A549 (cell line): ENCODE results near the gene ATP13A1. TPM values are rescaled to one million over a fixed set of nuclear protein-coding genes. Genes with fewer than 3 reads are reported as not detected.
"Not testable (repeated sequence)": the region's sequence is repeated elsewhere in the genome, so short reads cannot be mapped to it uniquely, and the experiment has no call there.

ENCODE experiments used
- ATAC-seq, 2 experiments: fragments of 200-7000 bp in 1 of 2; fragments of >200 bp in 1 of 2; cut with Nextera tagmentation in 1 of 2; cut with Tn5 transposase in 1 of 2; 3 replicates each; pipeline versions ENCODE4 v1.8.0 to v1.9.1; 2018 to 2020; ENCODE audit warnings: mild to moderate bottlenecking in 1 of 2, moderate library complexity in 1 of 2
- CTCF ChIA-PET: fragments of 300-600 bp; sonication (Branson Sonifier 250); formaldehyde crosslinking; extraction: SDS; loops from one replicate; lab custom pipeline; 2021; ENCODE audit warnings: antibody characterized with exemption, inconsistent platforms; lab: Yijun Ruan, JAX
- POLR2A ChIA-PET: fragments of 350-600 bp; formaldehyde crosslinking; extraction: SDS; loops from one replicate; lab custom pipeline; 2021; ENCODE audit warnings: antibody characterized with exemption, inconsistent platforms; lab: Yijun Ruan, JAX
- DNase-seq, 2 experiments: peaks; one replicate each; pipeline versions ENCODE4 v3.0.0 to v3.0.0-alpha.2; 2011 to 2016; ENCODE audit warnings: low read depth in 1 of 2, low spot score in 1 of 2
- FAIRE-seq: peaks from 2 replicates; lab custom pipeline; 2011; peaks lifted over from hg19 to GRCh38; lab: Jason Lieb, UNC
- H3K27ac ChIP-seq, 2 experiments: fragments of >200 bp; sonication (Bioruptor Twin); formaldehyde crosslinking; 3 replicates each; pipeline ENCODE4 v1.5.1; 2016 to 2017
- H3K4me1 ChIP-seq: fragments of >200 bp; sonication (Bioruptor Twin); formaldehyde crosslinking; 3 replicates; pipeline ENCODE4 v1.6.1; 2016
- H3K4me2 ChIP-seq: fragments of >200 bp; sonication (Bioruptor Twin); formaldehyde crosslinking; 3 replicates; pipeline ENCODE4 v1.6.1; 2016
- H3K4me3 ChIP-seq: fragments of >200 bp; sonication (Bioruptor Twin); formaldehyde crosslinking; 3 replicates; pipeline ENCODE4 v1.5.1; 2016
- H3K9me3 ChIP-seq: fragments of >200 bp; sonication (Bioruptor Twin); formaldehyde crosslinking; 3 replicates; pipeline ENCODE4 v1.6.1; 2016
- BHLHE40 ChIP-seq: IDR thresholded peaks from 2 replicates; pipeline ENCODE4 v1.6.1; 2012; ENCODE audit warnings: low read depth, low read length, inconsistent platforms
- CHD2 ChIP-seq: fragments of 150-350 bp; IDR thresholded peaks from 2 replicates; pipeline ENCODE4 v1.6.1; 2014; ENCODE audit warnings: low read length; ENCODE audit not compliant: partially characterized antibody
- CHD4 ChIP-seq: fragments of 200-600 bp; sonication (generic); IDR thresholded peaks from 2 replicates; pipeline ENCODE4 v1.6.1; 2016; ENCODE audit warnings: antibody characterized with exemption, mild to moderate bottlenecking, borderline replicate concordance
- EHMT2 ChIP-seq: fragments of 200-600 bp; sonication (generic); IDR thresholded peaks from 2 replicates; pipeline ENCODE4 v1.6.1; 2016; ENCODE audit warnings: antibody characterized with exemption, low read depth, mild to moderate bottlenecking, moderate library complexity
- ESRRA ChIP-seq: fragments of 150-350 bp; IDR thresholded peaks from 2 replicates; pipeline ENCODE4 v1.6.1; 2014; ENCODE audit warnings: mild to moderate bottlenecking, low read length, borderline replicate concordance
- FOSB ChIP-seq: fragments of 250-450 bp; sonication (Bioruptor Pico); IDR thresholded peaks from 2 replicates; pipeline ENCODE4 v1.5.0; 2020; ENCODE audit warnings: mild to moderate bottlenecking, moderate library complexity
- MAFK ChIP-seq: fragments of 450-650 bp; IDR thresholded peaks from 2 replicates; pipeline ENCODE4 v1.6.1; 2014; ENCODE audit not compliant: partially characterized antibody
- PBX3 ChIP-seq: IDR thresholded peaks from 2 replicates; pipeline ENCODE4 v1.6.1; 2012
- PHF8 ChIP-seq: fragments of 200-600 bp; sonication (generic); IDR thresholded peaks from 2 replicates; pipeline ENCODE4 v1.6.1; 2016; ENCODE audit warnings: low read depth, mild to moderate bottlenecking, antibody characterized with exemption, moderate library complexity, borderline replicate concordance
- REST ChIP-seq: fragments of 200-600 bp; sonication (generic); IDR thresholded peaks from 2 replicates; pipeline ENCODE4 v1.6.1; 2016; ENCODE audit warnings: antibody characterized with exemption, mild to moderate bottlenecking, moderate library complexity
- RNF2 ChIP-seq: fragments of 200-600 bp; sonication (generic); IDR thresholded peaks from 2 replicates; pipeline ENCODE4 v1.6.1; 2016; ENCODE audit warnings: low read depth, mild to moderate bottlenecking, antibody characterized with exemption, moderate library complexity, borderline replicate concordance
- SMC3 ChIP-seq: fragments of >200 bp; sonication (Bioruptor Twin); formaldehyde crosslinking; IDR thresholded peaks from 3 replicates; pipeline ENCODE4 v1.6.1; 2018; ENCODE audit warnings: inconsistent platforms
- ZC3H11A ChIP-seq: fragments of 450-650 bp; IDR thresholded peaks from 2 replicates; pipeline ENCODE4 v1.6.1; 2014; ENCODE audit warnings: antibody characterized with exemption, mild to moderate bottlenecking
- ZNF302 ChIP-seq: fragments of 250-450 bp; sonication (Bioruptor Pico); IDR thresholded peaks from 2 replicates; pipeline ENCODE4 v1.9.0; 2021; ENCODE audit warnings: inconsistent platforms, mild to moderate bottlenecking, moderate library complexity
- ZSCAN20 ChIP-seq: fragments of 250-450 bp; sonication (Bioruptor Pico); IDR thresholded peaks from 2 replicates; pipeline ENCODE4 v1.8.0; 2022; ENCODE audit warnings: mild to moderate bottlenecking, moderate library complexity
- WGBS: methylation state at CpG from one replicate; pipeline ENCODE4 v1.1.6; 2017; ENCODE audit errors: missing lambda C conversion rate; 5-methylcytosine and 5-hydroxymethylcytosine counted together
- polyA plus RNA-seq, 4 experiments: library from polyadenylated mRNA; depleted of rRNA in 3 of 4; stranded (reverse); fragments of >200 nt; fragmentation: RNase III in 1 of 4; extraction: RNeasy Plus Mini Kit Qiagen cat#74134 plus additional on column Dnase treatment in 1 of 4; gene quantifications; 2 replicates in 3 of 4; 3 replicates in 1 of 4; pipeline ENCODE4 v1.2.3, GENCODE V29; 2011 to 2017
- TF ChIP-seq, protein P1 (sequence below): fragments of 250-450 bp; sonication (Bioruptor Pico); IDR thresholded peaks from 2 replicates; pipeline ENCODE4 v1.5.0; 2021; ENCODE audit warnings: mild to moderate bottlenecking, moderate library complexity, borderline replicate concordance

ATP13A1 gene
- polyA plus RNA-seq, 2 of the 4 experiments (the other 2 are of a cell fraction), result 10.8 to 30.1 TPM

DNA sequence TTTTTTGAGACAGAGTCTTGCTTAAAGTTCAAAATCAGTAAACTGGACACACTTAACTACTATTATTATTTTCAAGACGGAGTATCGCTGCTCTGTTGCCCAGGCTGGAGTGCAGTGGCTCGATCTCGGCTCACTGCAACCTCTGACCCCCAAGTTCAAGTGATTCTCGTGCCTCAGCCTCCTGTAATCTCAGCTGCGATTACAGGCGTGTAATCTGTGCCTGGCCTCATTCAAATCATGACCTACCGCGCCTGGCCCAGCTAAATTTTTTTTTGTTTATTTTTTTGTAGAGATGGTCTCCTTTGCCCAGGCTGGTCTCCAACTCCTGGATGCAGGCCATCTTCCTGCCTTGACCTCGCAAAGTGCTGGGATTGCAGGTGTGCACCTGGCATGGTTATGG lies 28.2 kb upstream of the ATP13A1 start (continued):
- TF ChIP-seq MAFK (no peak), ZNF302 (CRISPR knock-in tag) (no peak), CHD2 (no peak), EHMT2 (no peak), RNF2 (no peak), PHF8 (no peak)

DNA sequence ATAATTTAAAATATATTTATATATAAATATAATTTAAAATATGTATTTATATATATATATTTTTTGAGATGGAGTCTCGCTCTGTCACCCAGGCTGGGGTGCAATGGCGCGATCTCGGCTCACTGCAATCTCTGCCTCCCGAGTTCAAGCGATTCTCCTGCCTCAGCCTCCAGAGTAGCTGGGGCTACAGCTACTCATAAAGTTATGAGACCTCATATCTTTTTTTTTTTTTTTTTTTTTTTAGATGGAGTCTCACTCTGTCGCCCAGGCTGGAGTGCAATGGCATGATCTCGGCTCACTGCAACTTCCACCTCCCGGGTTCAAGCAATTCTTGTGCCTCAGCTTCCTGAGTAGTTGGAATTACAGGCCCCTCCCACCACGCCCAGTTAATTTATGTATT lies 25.5 kb upstream of the ATP13A1 start:
- ATAC-seq, H3K27ac ChIP-seq, DNase-seq, POLR2A ChIA-PET, H3K4me3 ChIP-seq, H3K4me1 ChIP-seq, H3K9me3 ChIP-seq, FAIRE-seq, H3K4me2 ChIP-seq: not testable (repeated sequence)
- WGBS, result 65% methylated on average over 10 of the region's 10 CpGs
- CTCF ChIA-PET, result interaction anchor here (0.6 kb wide), 1 partner anchor 574 kb away, joined by 3 read pairs; no protein-coding TSS in a partner anchor

- no peak overlapping the region for H3K4me3 ChIP-seq
- H3K4me1 ChIP-seq, result no peaks in the 10 kb centered on the region
- no peak for DNase-seq
- TF ChIP-seq ZSCAN20 (CRISPR knock-in tag), result no peak
- TF ChIP-seq SMC3, result no peak
- TF ChIP-seq PBX3, result no peak
- H3K27ac ChIP-seq, result no peak overlapping the region
- H3K4me2 ChIP-seq, result no peak overlapping the region
- ChIA-PET POLR2A (no interaction called here), CTCF (interaction anchor here (0.7 kb wide), 1 partner anchor 103 kb away, joined by 3 read pairs; no protein-coding TSS in a partner anchor)
- WGBS, result 64% methylated on average over 3 of the region's 3 CpGs
- ATAC-seq, result no peak
- FAIRE-seq, result no peak
- peaks cover 13% of the 10 kb centered on the region for H3K9me3 ChIP-seq
Measured at GRCh38 chr19:19687090-19687489, 23.6 kb upstream of the ATP13A1 start.

- FAIRE-seq (no peak), ATAC-seq (no peak), DNase-seq (no peak)
- no peak for TF ChIP-seq FOSB (CRISPR knock-in tag)
- no peak for TF ChIP-seq PBX3
- no peak for TF ChIP-seq CHD4
- no peak for TF ChIP-seq BHLHE40
- TF ChIP-seq ZC3H11A, result no peak
- no peak for TF ChIP-seq ESRRA
- TF ChIP-seq, protein P1, sequence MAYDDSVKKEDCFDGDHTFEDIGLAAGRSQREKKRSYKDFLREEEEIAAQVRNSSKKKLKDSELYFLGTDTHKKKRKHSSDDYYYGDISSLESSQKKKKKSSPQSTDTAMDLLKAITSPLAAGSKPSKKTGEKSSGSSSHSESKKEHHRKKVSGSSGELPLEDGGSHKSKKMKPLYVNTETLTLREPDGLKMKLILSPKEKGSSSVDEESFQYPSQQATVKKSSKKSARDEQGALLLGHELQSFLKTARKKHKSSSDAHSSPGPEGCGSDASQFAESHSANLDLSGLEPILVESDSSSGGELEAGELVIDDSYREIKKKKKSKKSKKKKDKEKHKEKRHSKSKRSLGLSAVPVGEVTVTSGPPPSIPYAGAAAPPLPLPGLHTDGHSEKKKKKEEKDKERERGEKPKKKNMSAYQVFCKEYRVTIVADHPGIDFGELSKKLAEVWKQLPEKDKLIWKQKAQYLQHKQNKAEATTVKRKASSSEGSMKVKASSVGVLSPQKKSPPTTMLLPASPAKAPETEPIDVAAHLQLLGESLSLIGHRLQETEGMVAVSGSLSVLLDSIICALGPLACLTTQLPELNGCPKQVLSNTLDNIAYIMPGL, result no peak
- no peak for TF ChIP-seq REST
- H3K9me3 ChIP-seq, result peaks cover 14% of the 10 kb centered on the region
- H3K4me2 ChIP-seq, result no peak overlapping the region
- H3K27ac ChIP-seq, result no peak overlapping the region
- H3K4me1 ChIP-seq, result no peaks in the 10 kb centered on the region
- ChIA-PET POLR2A (no interaction called here), CTCF (interaction anchor here (0.7 kb wide), 1 partner anchor 104 kb away, joined by 3 read pairs; no protein-coding TSS in a partner anchor)
- 74% methylated on average over 6 of the region's 6 CpGs for WGBS
- no peak overlapping the region for H3K4me3 ChIP-seq
Measured at GRCh38 chr19:19686580-19686979, 23.1 kb upstream of the ATP13A1 start.

- peaks cover 18% of the 10 kb centered on the region for H3K9me3 ChIP-seq
- H3K4me2 ChIP-seq, H3K4me1 ChIP-seq, H3K27ac ChIP-seq, ATAC-seq, H3K4me3 ChIP-seq, DNase-seq, FAIRE-seq, POLR2A ChIA-PET, CTCF ChIA-PET: not testable (repeated sequence)
- 90% methylated on average over 14 of the region's 15 CpGs for WGBS
Measured at GRCh38 chr19:19686119-19686518, 22.6 kb upstream of the ATP13A1 start.
